Ectodermal cell (in vitro differentiated cells): ENCODE data around the gene SRRM5. TPM values are rescaled to one million over a fixed set of nuclear protein-coding genes. Genes with fewer than 3 reads are reported as not detected.
A peak's percentile ranks its signal among the peaks of the same experiment; 100 is the strongest.

Source experiments
- H3K27ac ChIP-seq: 2 replicates; pipeline ENCODE4 v1.7.0; 2013; ENCODE audit warnings: mild to moderate bottlenecking, low read depth, low read length; ENCODE audit not compliant: insufficient read depth, poor library complexity, severe bottlenecking
- H3K27me3 ChIP-seq: 2 replicates; pipeline ENCODE4 v1.7.0; 2013; ENCODE audit warnings: mild to moderate bottlenecking, low read length; ENCODE audit not compliant: insufficient read depth, control insufficient read depth, poor library complexity, severe bottlenecking
- H3K36me3 ChIP-seq: one replicate; pipeline ENCODE4 v1.7.0; 2013; ENCODE audit warnings: low read length; ENCODE audit not compliant: control insufficient read depth, insufficient read depth
- H3K4me1 ChIP-seq: one replicate; pipeline ENCODE4 v1.7.0; 2013; ENCODE audit warnings: low read length; ENCODE audit not compliant: control insufficient read depth, insufficient read depth
- H3K4me3 ChIP-seq: 2 replicates; pipeline ENCODE4 v1.7.0; 2013; ENCODE audit warnings: low read depth, low read length, control low read depth; ENCODE audit not compliant: insufficient read depth
- H3K9me3 ChIP-seq: 2 replicates; pipeline ENCODE4 v1.7.0; 2013; ENCODE audit warnings: mild to moderate bottlenecking, low read length, moderate library complexity; ENCODE audit not compliant: control insufficient read depth
- WGBS, 2 experiments: methylation state at CpG; one replicate each; pipeline ENCODE4 v1.1.7; 2013; ENCODE audit warnings: missing lambda C conversion rate in 2 of 2; 5-methylcytosine and 5-hydroxymethylcytosine counted together
- polyA plus RNA-seq, 4 experiments: library from polyadenylated mRNA; stranded (reverse); fragments of 50-300 nt; gene quantifications; one replicate each; pipeline ENCODE4 v1.2.3, GENCODE V29; 2013

SRRM5 gene
- 0.41 TPM for polyA plus RNA-seq (2013, experiment 1 of 4)
- polyA plus RNA-seq (2013, experiment 2 of 4) = 0.25 TPM
- 0.21 TPM for polyA plus RNA-seq (2013, experiment 3 of 4)
- 0.20 TPM for polyA plus RNA-seq (2013, experiment 4 of 4)

GRCh38 chr19:43611788-43612187, at the start of gene SRRM5:
Gene SRRM5, plus strand, starts transcription at chr19:43612088. Its CDS starts 34 bp downstream, at chr19:43612122.
- Histone ChIP-seq H3K4me3 (no peak within 1 kb of the TSS), H3K27ac (no peak within 1 kb of the TSS), H3K4me1 (no peaks in the 10 kb centered on the region), H3K27me3 (no peaks in the 10 kb centered on the region), H3K9me3 (no peaks in the 10 kb centered on the region), H3K36me3 (peaks cover 22% of the 10 kb centered on the region)
- WGBS, 2 experiments = 92 to 96% methylated on average over 3 of the region's 3 CpGs

GRCh38 chr19:43562226-43562697, 49.6 kb upstream of the SRRM5 start:
- H3K36me3 ChIP-seq = peaks cover 4% of the 10 kb centered on the region

GRCh38 chr19:43562698-43563241, 49.1 kb upstream of the SRRM5 start:
- Histone ChIP-seq H3K36me3 (peaks cover 4% of the 10 kb centered on the region), H3K27ac (no peak overlapping the region)
- WGBS, 2 experiments = 93 to 96% methylated on average over 14 of the region's 14 CpGs

More at GRCh38 chr19:43562226-43562697, 49.6 kb upstream of the SRRM5 start:
- no peaks in the 10 kb centered on the region for H3K27me3 ChIP-seq
- H3K9me3 ChIP-seq = no peaks in the 10 kb centered on the region
- H3K27ac ChIP-seq = no peak overlapping the region
- no peak overlapping the region for H3K4me3 ChIP-seq
- WGBS, 2 experiments = 92 to 95% methylated on average over 6 of the region's 6 CpGs
- no peaks in the 10 kb centered on the region for H3K4me1 ChIP-seq

GRCh38 chr19:43563816-43564457, 48.0 kb upstream of the SRRM5 start:
- no peaks in the 10 kb centered on the region for H3K27me3 ChIP-seq
- H3K9me3 ChIP-seq = no peaks in the 10 kb centered on the region
- no peak overlapping the region for H3K4me3 ChIP-seq
- H3K27ac ChIP-seq = no peak overlapping the region
- no peaks in the 10 kb centered on the region for H3K4me1 ChIP-seq
- H3K36me3 ChIP-seq = peaks cover 4% of the 10 kb centered on the region
- 84 to 86% methylated on average over 10 of the region's 10 CpGs for WGBS, 2 experiments

More at GRCh38 chr19:43562698-43563241, 49.1 kb upstream of the SRRM5 start:
- Histone ChIP-seq H3K27me3 (no peaks in the 10 kb centered on the region), H3K4me3 (no peak overlapping the region), H3K9me3 (no peaks in the 10 kb centered on the region), H3K4me1 (no peaks in the 10 kb centered on the region)

- H3K4me1 ChIP-seq = no peaks in the 10 kb centered on the region
- no peak overlapping the region for H3K4me3 ChIP-seq
- 94 to 95% methylated on average over 9 of the region's 9 CpGs for WGBS, 2 experiments
- H3K9me3 ChIP-seq = no peaks in the 10 kb centered on the region
- H3K36me3 ChIP-seq = peaks cover 4% of the 10 kb centered on the region
- no peak overlapping the region for H3K27ac ChIP-seq
- H3K27me3 ChIP-seq = no peaks in the 10 kb centered on the region
Measured at GRCh38 chr19:43564800-43565199, 47.1 kb upstream of the SRRM5 start.

GRCh38 chr19:43569657-43570056, 42.2 kb upstream of the SRRM5 start:
- no peaks in the 10 kb centered on the region for H3K36me3 ChIP-seq
- H3K9me3 ChIP-seq = no peaks in the 10 kb centered on the region
- no peaks in the 10 kb centered on the region for H3K4me1 ChIP-seq
- H3K27me3 ChIP-seq = no peaks in the 10 kb centered on the region
- H3K27ac ChIP-seq = no peak overlapping the region
- H3K4me3 ChIP-seq = no peak overlapping the region
- WGBS, 2 experiments = 95% methylated on average over 5 of the region's 5 CpGs

GRCh38 chr19:43570174-43570791, 41.6 kb upstream of the SRRM5 start:
- H3K36me3 ChIP-seq = no peaks in the 10 kb centered on the region
- H3K27ac ChIP-seq = no peak overlapping the region
- H3K9me3 ChIP-seq = no peaks in the 10 kb centered on the region
- H3K4me3 ChIP-seq = no peak overlapping the region
- H3K27me3 ChIP-seq = no peaks in the 10 kb centered on the region
- H3K4me1 ChIP-seq = peaks cover 4% of the 10 kb centered on the region
- WGBS, 2 experiments = 91 to 94% methylated on average over 5 of the region's 5 CpGs

- Histone ChIP-seq H3K4me1 (peaks cover 4% of the 10 kb centered on the region), H3K9me3 (no peaks in the 10 kb centered on the region), H3K36me3 (no peaks in the 10 kb centered on the region), H3K27ac (no peak overlapping the region), H3K27me3 (no peaks in the 10 kb centered on the region), H3K4me3 (no peak overlapping the region)
- 94 to 97% methylated on average over 3 of the region's 3 CpGs for WGBS, 2 experiments
Measured at GRCh38 chr19:43572171-43572588, 39.7 kb upstream of the SRRM5 start.

- peaks cover 4% of the 10 kb centered on the region for H3K4me1 ChIP-seq
- no peak overlapping the region for H3K27ac ChIP-seq
- no peaks in the 10 kb centered on the region for H3K36me3 ChIP-seq
- peak overlapping the region; percentile 82 for H3K4me3 ChIP-seq
- H3K9me3 ChIP-seq = no peaks in the 10 kb centered on the region
- no peaks in the 10 kb centered on the region for H3K27me3 ChIP-seq
- 66 to 67% methylated on average over 12 of the region's 12 CpGs for WGBS, 2 experiments
Measured at GRCh38 chr19:43574424-43575155, 37.3 kb upstream of the SRRM5 start.
